ENCODE data around the gene RALGAPA1. TPM values are rescaled to one million over a fixed set of nuclear protein-coding genes. Genes with fewer than 3 reads are reported as not detected.
A peak's percentile ranks its signal among the peaks of the same experiment; 100 is the strongest.

Gene RALGAPA1
- total and polyA plus RNA-seq, 2 of the 13 experiments (the other 11 are each of a cell fraction or from before 2014, with no cell fraction given) = 65.0 to 89.2 TPM

DNA sequence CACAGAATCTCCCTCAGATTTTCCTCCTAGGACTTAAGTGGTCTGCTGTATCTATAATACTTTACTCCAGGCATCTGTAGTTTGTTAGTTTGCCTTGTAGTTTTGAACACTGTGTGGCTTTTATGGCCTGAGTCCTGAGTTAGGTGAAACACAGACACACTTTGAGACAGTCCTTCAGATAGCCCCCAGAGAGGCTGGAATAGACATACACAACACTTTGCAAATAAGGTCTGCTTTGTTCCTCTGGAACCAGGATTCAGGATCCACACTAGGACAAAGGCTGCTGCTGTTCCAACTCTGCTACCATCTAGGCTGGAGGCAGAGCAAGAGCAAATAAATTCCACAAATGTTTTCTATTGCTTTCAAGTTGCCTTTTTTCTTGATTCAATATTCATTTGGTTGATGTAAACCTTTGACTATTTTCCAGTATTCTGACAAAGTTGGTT, 316.5 kb downstream of the RALGAPA1 start (continued):
- TF ChIP-seq, protein P1, sequence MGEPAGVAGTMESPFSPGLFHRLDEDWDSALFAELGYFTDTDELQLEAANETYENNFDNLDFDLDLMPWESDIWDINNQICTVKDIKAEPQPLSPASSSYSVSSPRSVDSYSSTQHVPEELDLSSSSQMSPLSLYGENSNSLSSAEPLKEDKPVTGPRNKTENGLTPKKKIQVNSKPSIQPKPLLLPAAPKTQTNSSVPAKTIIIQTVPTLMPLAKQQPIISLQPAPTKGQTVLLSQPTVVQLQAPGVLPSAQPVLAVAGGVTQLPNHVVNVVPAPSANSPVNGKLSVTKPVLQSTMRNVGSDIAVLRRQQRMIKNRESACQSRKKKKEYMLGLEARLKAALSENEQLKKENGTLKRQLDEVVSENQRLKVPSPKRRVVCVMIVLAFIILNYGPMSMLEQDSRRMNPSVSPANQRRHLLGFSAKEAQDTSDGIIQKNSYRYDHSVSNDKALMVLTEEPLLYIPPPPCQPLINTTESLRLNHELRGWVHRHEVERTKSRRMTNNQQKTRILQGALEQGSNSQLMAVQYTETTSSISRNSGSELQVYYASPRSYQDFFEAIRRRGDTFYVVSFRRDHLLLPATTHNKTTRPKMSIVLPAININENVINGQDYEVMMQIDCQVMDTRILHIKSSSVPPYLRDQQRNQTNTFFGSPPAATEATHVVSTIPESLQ (CRISPR knock-in tag; conservative IDR thresholded peaks at IDR 0.05) = no peak
- TF ChIP-seq ZZZ3 (CRISPR knock-in tag; IDR thresholded peaks at IDR 0.05; ENCODE audit: borderline replicate concordance) (no peak), MEF2D (CRISPR knock-in tag; IDR thresholded peaks at IDR 0.05) (no peak), ZSCAN9 (CRISPR knock-in tag; IDR thresholded peaks at IDR 0.05; ENCODE audit: borderline replicate concordance) (peak; percentile 37; the same call in 1 of the 2 replicates), KMT2B (CRISPR knock-in tag; IDR thresholded peaks at IDR 0.05) (no peak), ELF1 (CRISPR knock-in tag; IDR thresholded peaks at IDR 0.05) (no peak; the same call in 1 of the 2 replicates), ZNF230 (CRISPR knock-in tag; IDR thresholded peaks at IDR 0.05) (peak; percentile 21; the same call in 1 of the 2 replicates), MZF1 (CRISPR knock-in tag; IDR thresholded peaks at IDR 0.05; ENCODE audit: borderline replicate concordance) (no peak), ZNF564 (CRISPR knock-in tag; IDR thresholded peaks at IDR 0.05) (no peak), SNAI1 (CRISPR knock-in tag; IDR thresholded peaks at IDR 0.05; ENCODE audit: borderline replicate concordance) (no peak), SMYD3 (CRISPR knock-in tag; IDR thresholded peaks at IDR 0.05) (peak; percentile 60; the same call in 1 of the 2 replicates), ZNF607 (CRISPR knock-in tag; IDR thresholded peaks at IDR 0.05; ENCODE audit: borderline replicate concordance) (no peak), RXRB (CRISPR knock-in tag; IDR thresholded peaks at IDR 0.05; ENCODE audit: borderline replicate concordance) (0 out of 2 replicates have a peak, but pooled peaks have one; percentile 71), TP53 (CRISPR knock-in tag; conservative IDR thresholded peaks at IDR 0.05) (no peak), ZNF788 (CRISPR knock-in tag; IDR thresholded peaks at IDR 0.05; ENCODE audit: borderline replicate concordance) (no peak), ZNF691 (CRISPR knock-in tag; IDR thresholded peaks at IDR 0.05; ENCODE audit: borderline replicate concordance, low read depth) (no peak), DNMT3B (CRISPR knock-in tag; conservative IDR thresholded peaks at IDR 0.05) (no peak), ZBTB4 (CRISPR knock-in tag; IDR thresholded peaks at IDR 0.05; ENCODE audit: borderline replicate concordance) (no peak), MIER2 (CRISPR knock-in tag; IDR thresholded peaks at IDR 0.05) (peak; percentile 68), PTBP1 (IDR thresholded peaks at IDR 0.05; ENCODE audit: low read depth, low read length, poor library complexity, severe bottlenecking) (no peak), YEATS2 (CRISPR knock-in tag; IDR thresholded peaks at IDR 0.05; ENCODE audit: borderline replicate concordance) (no peak)
- TF ChIP-seq, protein P2, sequence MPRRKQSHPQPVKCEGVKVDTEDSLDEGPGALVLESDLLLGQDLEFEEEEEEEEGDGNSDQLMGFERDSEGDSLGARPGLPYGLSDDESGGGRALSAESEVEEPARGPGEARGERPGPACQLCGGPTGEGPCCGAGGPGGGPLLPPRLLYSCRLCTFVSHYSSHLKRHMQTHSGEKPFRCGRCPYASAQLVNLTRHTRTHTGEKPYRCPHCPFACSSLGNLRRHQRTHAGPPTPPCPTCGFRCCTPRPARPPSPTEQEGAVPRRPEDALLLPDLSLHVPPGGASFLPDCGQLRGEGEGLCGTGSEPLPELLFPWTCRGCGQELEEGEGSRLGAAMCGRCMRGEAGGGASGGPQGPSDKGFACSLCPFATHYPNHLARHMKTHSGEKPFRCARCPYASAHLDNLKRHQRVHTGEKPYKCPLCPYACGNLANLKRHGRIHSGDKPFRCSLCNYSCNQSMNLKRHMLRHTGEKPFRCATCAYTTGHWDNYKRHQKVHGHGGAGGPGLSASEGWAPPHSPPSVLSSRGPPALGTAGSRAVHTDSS (CRISPR knock-in tag; conservative IDR thresholded peaks at IDR 0.05) = no peak
- TF ChIP-seq, protein P3, sequence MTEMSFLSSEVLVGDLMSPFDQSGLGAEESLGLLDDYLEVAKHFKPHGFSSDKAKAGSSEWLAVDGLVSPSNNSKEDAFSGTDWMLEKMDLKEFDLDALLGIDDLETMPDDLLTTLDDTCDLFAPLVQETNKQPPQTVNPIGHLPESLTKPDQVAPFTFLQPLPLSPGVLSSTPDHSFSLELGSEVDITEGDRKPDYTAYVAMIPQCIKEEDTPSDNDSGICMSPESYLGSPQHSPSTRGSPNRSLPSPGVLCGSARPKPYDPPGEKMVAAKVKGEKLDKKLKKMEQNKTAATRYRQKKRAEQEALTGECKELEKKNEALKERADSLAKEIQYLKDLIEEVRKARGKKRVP (CRISPR knock-in tag; IDR thresholded peaks at IDR 0.05) = no peak
